Measurements from ENCODE around the gene MTMR3.

DNA sequence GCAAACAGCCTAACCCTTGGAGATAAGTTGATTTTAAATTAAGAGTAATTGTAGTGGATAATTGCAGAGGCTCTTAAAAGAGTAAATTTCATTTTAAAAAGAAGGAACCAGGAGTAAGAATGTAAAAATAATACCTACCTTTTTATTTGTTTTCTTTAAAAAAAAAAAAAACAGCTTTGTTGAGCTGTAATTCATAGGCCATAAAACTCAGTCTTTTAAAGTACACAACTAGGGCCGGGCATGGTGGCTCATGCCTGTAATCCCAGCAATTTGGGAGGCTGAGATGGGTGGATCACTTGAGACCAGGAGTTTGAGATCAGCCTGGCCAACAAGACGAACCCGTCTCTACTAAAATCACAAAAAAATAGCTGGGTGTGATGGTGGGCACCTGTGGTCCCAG lies 42.4 kb downstream of the MTMR3 start:
- TF ChIP-seq, protein P1, sequence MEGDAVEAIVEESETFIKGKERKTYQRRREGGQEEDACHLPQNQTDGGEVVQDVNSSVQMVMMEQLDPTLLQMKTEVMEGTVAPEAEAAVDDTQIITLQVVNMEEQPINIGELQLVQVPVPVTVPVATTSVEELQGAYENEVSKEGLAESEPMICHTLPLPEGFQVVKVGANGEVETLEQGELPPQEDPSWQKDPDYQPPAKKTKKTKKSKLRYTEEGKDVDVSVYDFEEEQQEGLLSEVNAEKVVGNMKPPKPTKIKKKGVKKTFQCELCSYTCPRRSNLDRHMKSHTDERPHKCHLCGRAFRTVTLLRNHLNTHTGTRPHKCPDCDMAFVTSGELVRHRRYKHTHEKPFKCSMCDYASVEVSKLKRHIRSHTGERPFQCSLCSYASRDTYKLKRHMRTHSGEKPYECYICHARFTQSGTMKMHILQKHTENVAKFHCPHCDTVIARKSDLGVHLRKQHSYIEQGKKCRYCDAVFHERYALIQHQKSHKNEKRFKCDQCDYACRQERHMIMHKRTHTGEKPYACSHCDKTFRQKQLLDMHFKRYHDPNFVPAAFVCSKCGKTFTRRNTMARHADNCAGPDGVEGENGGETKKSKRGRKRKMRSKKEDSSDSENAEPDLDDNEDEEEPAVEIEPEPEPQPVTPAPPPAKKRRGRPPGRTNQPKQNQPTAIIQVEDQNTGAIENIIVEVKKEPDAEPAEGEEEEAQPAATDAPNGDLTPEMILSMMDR (IDR thresholded peaks at IDR 0.05): no peak
- no peak for TF ChIP-seq POLR2A (IDR thresholded peaks at IDR 0.05)
- TF ChIP-seq EP300 (IDR thresholded peaks at IDR 0.05): no peak
